HUES48 (cell line): ENCODE data around the gene SLC23A3.

Experiments used
- H3K27ac ChIP-seq: one replicate; pipeline ENCODE4 v1.7.0; 2013; ENCODE audit warnings: low read depth, low read length, inconsistent platforms
- H3K27me3 ChIP-seq: 2 replicates; pipeline ENCODE4 v1.6.1; 2013; ENCODE audit warnings: mild to moderate bottlenecking, low read length; ENCODE audit not compliant: control insufficient read depth, insufficient read depth
- H3K36me3 ChIP-seq: 2 replicates; pipeline ENCODE4 v1.6.1; 2013; ENCODE audit warnings: low read length; ENCODE audit not compliant: control insufficient read depth, insufficient read depth
- H3K4me1 ChIP-seq: 2 replicates; pipeline ENCODE4 v1.6.1; 2013; ENCODE audit warnings: mild to moderate bottlenecking, low read length; ENCODE audit not compliant: control insufficient read depth, insufficient read depth
- H3K4me3 ChIP-seq: 2 replicates; pipeline ENCODE4 v1.5.1; 2013; ENCODE audit warnings: mild to moderate bottlenecking, low read depth, low read length
- H3K9ac ChIP-seq: 2 replicates; pipeline ENCODE4 v1.6.1; 2013; ENCODE audit warnings: mild to moderate bottlenecking, low read depth, low read length, moderate library complexity
- H3K9me3 ChIP-seq: 2 replicates; pipeline ENCODE4 v1.6.1; 2013; ENCODE audit warnings: low read length; ENCODE audit not compliant: control insufficient read depth, insufficient read depth

Gene SLC23A3

GRCh38 chr2:219128396-219128795 lies 41.4 kb downstream of the SLC23A3 start:
- H3K4me3 ChIP-seq = no peak overlapping the region
- no peaks in the 10 kb centered on the region for H3K27me3 ChIP-seq
- no peaks in the 10 kb centered on the region for H3K9me3 ChIP-seq
- no peak overlapping the region for H3K9ac ChIP-seq
- no peak overlapping the region for H3K27ac ChIP-seq
- H3K36me3 ChIP-seq = no peaks in the 10 kb centered on the region
- peaks cover 2% of the 10 kb centered on the region; the same call in 1 of the 2 replicates for H3K4me1 ChIP-seq

DNA sequence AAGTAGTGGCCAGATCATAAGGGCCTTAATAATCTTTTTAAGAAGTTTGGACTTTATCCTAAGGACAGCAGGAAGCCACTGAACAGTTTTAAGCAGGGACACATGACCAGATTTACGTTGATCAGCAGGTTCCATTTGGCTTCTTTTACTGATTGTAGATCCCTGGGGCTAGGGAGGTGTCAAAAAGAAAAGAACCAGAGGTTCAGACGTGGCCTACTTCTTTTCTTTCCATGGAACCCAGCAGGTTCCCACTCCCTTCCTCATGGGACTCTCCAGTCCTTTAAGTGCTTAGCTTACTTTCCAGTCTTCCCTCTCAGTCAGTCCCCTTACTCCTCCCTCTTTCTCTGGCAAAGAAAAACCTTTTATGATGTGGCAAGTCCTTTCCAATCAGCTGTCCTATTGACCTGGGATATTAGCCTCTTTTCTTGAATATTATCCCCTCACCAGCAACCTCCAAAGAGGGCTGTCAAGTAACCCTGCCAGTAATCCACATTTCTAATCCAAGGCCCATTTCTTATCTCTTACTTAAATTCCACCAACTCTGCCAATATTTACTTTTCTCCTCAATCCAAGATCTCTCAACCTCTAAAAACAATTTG lies 42.7 kb downstream of the SLC23A3 start:
- no peaks in the 10 kb centered on the region for H3K9me3 ChIP-seq
- no peak overlapping the region for H3K27ac ChIP-seq
- H3K4me3 ChIP-seq = no peak overlapping the region
- H3K4me1 ChIP-seq = peaks cover 4% of the 10 kb centered on the region; the same call in 1 of the 2 replicates
- no peaks in the 10 kb centered on the region for H3K27me3 ChIP-seq
- H3K36me3 ChIP-seq = no peaks in the 10 kb centered on the region
- no peak overlapping the region for H3K9ac ChIP-seq

DNA sequence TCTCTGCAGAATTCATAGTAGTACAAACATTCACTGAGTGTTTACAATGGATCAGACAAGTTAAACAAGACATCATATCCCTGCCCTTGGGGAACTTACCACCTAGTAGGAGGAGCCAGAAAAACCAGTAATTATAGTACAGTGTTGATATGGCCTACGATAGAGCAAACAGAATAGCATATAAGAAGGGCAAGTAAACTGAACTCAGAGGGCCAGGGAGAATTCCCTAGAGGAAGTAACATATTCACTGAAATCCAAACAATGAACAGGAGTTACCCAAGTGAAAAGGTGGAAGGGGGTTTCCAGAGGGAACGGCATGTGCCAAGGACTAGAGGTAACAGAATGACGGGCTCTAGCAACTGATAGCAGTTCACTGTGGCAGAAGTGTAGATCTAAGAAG lies 43.3 kb downstream of the SLC23A3 start:
- Histone ChIP-seq H3K36me3 (no peaks in the 10 kb centered on the region), H3K4me3 (no peak overlapping the region), H3K9ac (no peak overlapping the region), H3K27me3 (no peaks in the 10 kb centered on the region), H3K4me1 (peaks cover 4% of the 10 kb centered on the region; the same call in 1 of the 2 replicates), H3K27ac (no peak overlapping the region), H3K9me3 (no peaks in the 10 kb centered on the region)

DNA sequence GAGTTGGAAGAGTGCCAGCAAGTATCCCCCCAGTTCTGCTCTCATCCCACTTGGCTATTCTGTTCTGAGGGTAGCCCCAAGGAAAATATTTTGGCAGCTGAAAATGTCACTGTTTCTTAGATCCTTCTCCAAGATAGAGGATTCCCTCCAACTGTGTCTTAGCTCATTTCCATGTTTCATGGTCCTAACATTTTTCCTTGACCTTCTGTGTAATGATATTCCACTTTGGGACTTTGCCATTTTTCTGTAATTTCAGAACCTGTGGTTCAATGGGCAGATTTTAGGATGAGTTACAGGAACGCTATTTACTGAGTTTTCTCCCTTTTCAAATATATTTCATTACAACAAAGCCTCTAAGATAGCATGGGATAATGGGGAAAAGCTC lies 44.0 kb downstream of the SLC23A3 start:
- Histone ChIP-seq H3K4me3 (no peak overlapping the region), H3K27me3 (no peaks in the 10 kb centered on the region), H3K9ac (no peak overlapping the region), H3K36me3 (no peaks in the 10 kb centered on the region), H3K27ac (no peak overlapping the region), H3K9me3 (no peaks in the 10 kb centered on the region), H3K4me1 (peaks cover 4% of the 10 kb centered on the region; the same call in 1 of the 2 replicates)

DNA sequence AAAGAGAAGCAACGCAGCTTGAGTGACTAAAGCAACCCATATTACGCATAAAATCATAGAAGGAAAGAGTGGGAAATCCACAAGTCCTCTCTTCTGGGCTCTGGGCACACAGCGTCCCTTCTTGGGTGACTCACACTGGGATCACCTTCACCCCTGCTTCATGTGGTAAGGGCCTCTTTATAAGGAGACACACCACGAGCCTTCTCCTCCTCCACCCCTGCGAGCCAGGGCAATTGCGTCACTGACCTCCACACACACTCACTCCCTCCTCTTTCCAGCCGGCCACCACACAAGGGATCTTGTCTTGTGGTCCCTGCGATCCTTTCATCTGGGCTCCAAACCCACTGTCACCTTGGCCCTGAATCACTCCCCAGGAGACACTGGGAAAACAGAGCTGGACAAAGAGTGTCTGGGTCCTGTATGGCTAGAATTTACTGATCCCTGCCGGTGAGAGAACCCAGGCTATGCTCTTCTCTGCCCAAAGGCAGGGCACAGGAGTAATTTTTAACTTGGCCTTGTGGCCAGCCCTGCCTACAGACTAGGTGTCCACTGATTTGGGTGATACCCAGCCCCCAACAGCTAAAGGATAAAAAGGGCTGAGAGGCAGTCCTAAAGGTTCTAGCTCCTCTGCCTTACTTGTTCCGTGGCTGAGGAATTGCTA lies 44.5 kb downstream of the SLC23A3 start:
- H3K9me3 ChIP-seq = no peaks in the 10 kb centered on the region
- H3K4me1 ChIP-seq = peaks cover 4% of the 10 kb centered on the region; the same call in 1 of the 2 replicates
- no peak overlapping the region for H3K9ac ChIP-seq
- no peak overlapping the region for H3K27ac ChIP-seq
- H3K36me3 ChIP-seq = no peaks in the 10 kb centered on the region
- no peak overlapping the region for H3K4me3 ChIP-seq
- no peaks in the 10 kb centered on the region for H3K27me3 ChIP-seq

DNA sequence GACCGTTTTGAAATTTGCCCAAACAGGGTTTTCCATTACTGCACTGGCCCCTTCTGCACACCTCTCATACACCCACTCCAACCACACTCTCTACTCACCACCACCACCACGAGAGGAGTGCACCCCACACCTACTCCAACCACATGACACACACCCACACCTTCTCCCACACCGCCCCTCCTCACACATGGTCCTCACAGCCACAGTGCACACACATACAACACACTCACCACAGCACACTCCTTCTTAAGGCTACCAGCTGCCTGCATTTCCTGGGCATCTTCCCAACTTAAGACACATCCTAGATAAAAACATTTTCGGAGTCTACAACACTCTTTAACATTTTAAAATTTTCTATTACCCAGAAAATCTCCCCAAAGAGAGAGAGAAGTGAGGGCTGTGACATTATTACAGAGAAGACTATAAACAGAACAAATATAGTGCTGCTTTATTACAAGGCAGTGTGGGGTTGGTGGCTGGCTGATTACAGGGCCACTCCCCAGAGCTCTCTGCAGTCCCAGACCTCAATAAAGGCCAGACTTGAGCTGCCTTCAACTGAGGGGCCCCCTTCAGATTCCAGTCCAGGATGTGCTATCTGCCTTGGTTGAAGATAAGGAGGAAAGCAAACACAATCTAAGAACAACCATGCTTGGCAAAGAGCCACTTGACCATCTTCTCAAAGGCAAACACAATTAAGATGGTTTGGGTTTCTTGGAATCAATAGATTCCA lies 45.3 kb downstream of the SLC23A3 start:
- Histone ChIP-seq H3K9ac (no peak overlapping the region), H3K36me3 (no peaks in the 10 kb centered on the region), H3K27ac (no peak overlapping the region), H3K4me3 (no peak overlapping the region), H3K4me1 (peaks cover 4% of the 10 kb centered on the region; the same call in 1 of the 2 replicates), H3K9me3 (no peaks in the 10 kb centered on the region), H3K27me3 (no peaks in the 10 kb centered on the region)

GRCh38 chr2:219123356-219124135 lies 46.3 kb downstream of the SLC23A3 start:
- H3K4me3 ChIP-seq = no peak overlapping the region
- H3K27me3 ChIP-seq = no peaks in the 10 kb centered on the region
- no peak overlapping the region for H3K27ac ChIP-seq
- peaks cover 4% of the 10 kb centered on the region; the same call in 1 of the 2 replicates for H3K4me1 ChIP-seq
- no peaks in the 10 kb centered on the region for H3K36me3 ChIP-seq
- no peak overlapping the region for H3K9ac ChIP-seq
- no peaks in the 10 kb centered on the region for H3K9me3 ChIP-seq

- Histone ChIP-seq H3K36me3 (no peaks in the 10 kb centered on the region), H3K9me3 (no peaks in the 10 kb centered on the region), H3K4me3 (no peak overlapping the region), H3K4me1 (peaks cover 4% of the 10 kb centered on the region; the same call in 1 of the 2 replicates), H3K27ac (no peak overlapping the region), H3K9ac (no peak overlapping the region), H3K27me3 (no peaks in the 10 kb centered on the region)
These were observed 47.4 kb downstream of the SLC23A3 start for GRCh38 chr2:219122202-219122980.

DNA sequence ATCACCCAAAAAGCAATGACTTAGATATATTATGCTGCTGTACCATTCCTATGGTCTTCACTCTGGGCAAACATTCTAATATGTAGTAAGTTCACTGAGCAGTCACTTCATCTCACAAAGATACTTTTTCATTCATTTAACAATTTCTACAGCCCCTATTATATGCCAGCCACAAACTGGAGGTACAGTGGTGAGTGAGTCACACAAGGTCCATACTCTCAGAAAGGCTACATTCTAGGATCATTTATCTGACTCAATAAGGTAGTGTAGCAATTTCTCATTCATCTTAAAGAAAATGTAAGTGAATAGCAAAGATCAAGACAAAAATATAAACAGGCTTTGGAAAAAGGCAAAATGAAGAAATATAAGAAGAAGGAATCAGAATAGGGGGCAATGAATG lies 49.7 kb downstream of the SLC23A3 start:
- H3K4me3 ChIP-seq = no peak overlapping the region
- H3K9me3 ChIP-seq = no peaks in the 10 kb centered on the region
- no peak overlapping the region for H3K9ac ChIP-seq
- no peak overlapping the region for H3K27ac ChIP-seq
- no peaks in the 10 kb centered on the region for H3K36me3 ChIP-seq
- H3K4me1 ChIP-seq = peaks cover 4% of the 10 kb centered on the region; the same call in 1 of the 2 replicates
- no peaks in the 10 kb centered on the region for H3K27me3 ChIP-seq

DNA sequence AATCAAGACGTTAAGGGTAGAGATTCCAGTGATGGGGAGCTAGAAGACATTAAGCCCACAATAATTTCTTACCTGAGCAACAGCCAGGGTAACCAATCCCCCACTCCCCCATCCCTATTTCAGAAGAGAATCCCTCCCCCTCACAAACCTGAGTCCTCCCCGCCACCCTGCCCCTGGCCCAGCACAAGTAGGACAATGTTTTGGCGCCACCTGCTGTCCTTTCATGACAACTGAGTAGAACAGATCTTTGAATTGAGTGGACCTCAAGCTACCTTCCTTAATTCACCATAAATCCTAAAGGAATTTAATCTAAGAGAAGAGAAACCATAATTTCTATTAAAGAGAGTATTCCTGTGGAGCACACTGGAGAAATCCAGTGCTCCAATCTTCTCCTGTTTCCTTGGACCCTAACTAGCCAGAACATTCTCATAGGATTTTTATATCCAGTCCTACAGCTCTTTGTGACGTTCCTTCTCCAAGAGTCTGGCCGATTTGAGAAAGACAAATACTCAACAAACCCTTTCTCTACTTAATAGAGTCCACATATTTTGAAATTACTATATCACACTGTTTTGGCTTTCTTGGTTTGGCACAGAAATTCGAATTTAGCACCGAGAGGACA lies 50.3 kb downstream of the SLC23A3 start:
- peaks cover 4% of the 10 kb centered on the region; the same call in 1 of the 2 replicates for H3K4me1 ChIP-seq
- H3K9me3 ChIP-seq = no peaks in the 10 kb centered on the region
- no peak overlapping the region for H3K9ac ChIP-seq
- H3K4me3 ChIP-seq = no peak overlapping the region
- no peaks in the 10 kb centered on the region for H3K27me3 ChIP-seq
- no peaks in the 10 kb centered on the region for H3K36me3 ChIP-seq
- H3K27ac ChIP-seq = no peak overlapping the region
